ENCODE results near the gene ZNF860.
"Not testable (repeated sequence)": the region's sequence is repeated elsewhere in the genome, so short reads cannot be mapped to it uniquely, and the experiment has no call there.

Gene ZNF860

DNA sequence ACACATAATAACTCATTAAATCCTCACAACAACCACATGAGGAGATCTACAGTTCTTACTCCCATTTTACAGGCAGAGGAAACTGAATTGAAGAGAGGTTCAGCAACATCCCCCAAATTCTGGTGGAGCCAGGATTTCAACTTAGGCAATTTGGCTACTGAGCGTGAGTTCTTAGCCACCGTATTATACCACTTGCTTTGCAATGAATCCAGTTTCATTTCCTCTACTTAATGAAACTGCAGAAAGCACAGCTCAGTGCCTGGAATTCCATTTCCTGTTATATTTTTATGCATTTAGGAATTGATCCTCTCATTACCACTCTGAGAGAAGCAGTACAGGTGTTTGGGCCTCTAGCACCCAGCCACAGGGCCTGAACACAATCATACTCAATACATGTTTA, 4.3 kb downstream of the ZNF860 start:
- DNase-seq, result no peak
- H3K36me3 ChIP-seq, result no peaks in the 10 kb centered on the region
- H3K27ac ChIP-seq, result no peak overlapping the region
- TF ChIP-seq, protein P1, sequence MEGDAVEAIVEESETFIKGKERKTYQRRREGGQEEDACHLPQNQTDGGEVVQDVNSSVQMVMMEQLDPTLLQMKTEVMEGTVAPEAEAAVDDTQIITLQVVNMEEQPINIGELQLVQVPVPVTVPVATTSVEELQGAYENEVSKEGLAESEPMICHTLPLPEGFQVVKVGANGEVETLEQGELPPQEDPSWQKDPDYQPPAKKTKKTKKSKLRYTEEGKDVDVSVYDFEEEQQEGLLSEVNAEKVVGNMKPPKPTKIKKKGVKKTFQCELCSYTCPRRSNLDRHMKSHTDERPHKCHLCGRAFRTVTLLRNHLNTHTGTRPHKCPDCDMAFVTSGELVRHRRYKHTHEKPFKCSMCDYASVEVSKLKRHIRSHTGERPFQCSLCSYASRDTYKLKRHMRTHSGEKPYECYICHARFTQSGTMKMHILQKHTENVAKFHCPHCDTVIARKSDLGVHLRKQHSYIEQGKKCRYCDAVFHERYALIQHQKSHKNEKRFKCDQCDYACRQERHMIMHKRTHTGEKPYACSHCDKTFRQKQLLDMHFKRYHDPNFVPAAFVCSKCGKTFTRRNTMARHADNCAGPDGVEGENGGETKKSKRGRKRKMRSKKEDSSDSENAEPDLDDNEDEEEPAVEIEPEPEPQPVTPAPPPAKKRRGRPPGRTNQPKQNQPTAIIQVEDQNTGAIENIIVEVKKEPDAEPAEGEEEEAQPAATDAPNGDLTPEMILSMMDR (IDR thresholded peaks at IDR 0.05; ENCODE audit: low read depth, low read length), result no peak
- H3K27me3 ChIP-seq (ENCODE audit: insufficient read depth, low read depth, severe bottlenecking), result no peaks in the 10 kb centered on the region
- no peak overlapping the region for H3K4me3 ChIP-seq (ENCODE audit: low read depth, low read length)
- H3K9me3 ChIP-seq (ENCODE audit: severe bottlenecking), result peaks cover 8% of the 10 kb centered on the region

DNA sequence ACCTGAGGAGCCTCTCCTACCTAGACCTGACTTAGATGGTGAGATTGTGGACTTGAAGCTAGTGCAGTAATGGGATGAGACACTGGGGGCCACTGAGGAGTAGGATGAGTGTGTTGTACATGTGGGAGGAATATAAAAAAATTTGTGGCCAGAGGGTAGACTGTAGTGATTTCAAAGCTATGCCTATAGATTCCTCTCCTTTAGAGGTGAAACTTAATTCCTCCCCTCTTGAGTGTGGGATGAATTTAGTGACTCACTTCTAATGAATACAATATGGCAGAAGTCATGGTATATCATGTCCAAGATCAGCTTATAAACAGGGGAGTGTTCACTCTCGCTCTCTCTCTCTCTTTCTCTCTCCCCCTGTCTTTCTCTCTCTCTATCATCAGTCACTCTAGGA, 6.7 kb downstream of the ZNF860 start:
- Histone ChIP-seq H3K36me3 (no peaks in the 10 kb centered on the region), H3K27ac (no peak overlapping the region), H3K27me3 (ENCODE audit: insufficient read depth, low read depth, severe bottlenecking) (no peaks in the 10 kb centered on the region), H3K9me3 (ENCODE audit: severe bottlenecking) (peaks cover 8% of the 10 kb centered on the region), H3K4me3 (ENCODE audit: low read depth, low read length) (no peak overlapping the region)
- TF ChIP-seq, protein P1 (IDR thresholded peaks at IDR 0.05; ENCODE audit: low read depth, low read length), result no peak
- DNase-seq, result no peak

DNA sequence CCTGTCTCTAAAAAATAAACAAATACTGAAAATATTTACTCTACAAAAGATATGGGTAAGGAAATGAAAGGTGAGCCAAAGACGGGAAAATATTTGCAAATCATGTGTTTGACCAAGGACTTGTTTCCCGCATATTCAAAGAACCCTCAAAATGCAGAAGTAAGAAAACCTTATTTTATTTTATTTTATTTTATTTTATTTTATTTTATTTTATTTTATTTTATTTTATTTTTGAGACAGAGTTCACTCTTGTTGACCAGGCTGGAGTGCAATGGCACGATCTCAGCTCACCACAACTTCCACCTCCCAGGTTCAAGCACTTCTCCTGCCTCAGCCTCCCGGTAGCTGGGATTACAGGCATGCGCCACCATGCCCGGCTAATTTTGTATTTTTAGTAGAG, 11.4 kb downstream of the ZNF860 start:
- H3K27ac ChIP-seq; H3K4me3 ChIP-seq (ENCODE audit: low read depth, low read length); H3K27me3 ChIP-seq (ENCODE audit: insufficient read depth, low read depth, severe bottlenecking); H3K36me3 ChIP-seq; DNase-seq: not testable (repeated sequence)
- H3K9me3 ChIP-seq (ENCODE audit: severe bottlenecking), result peaks cover 13% of the 10 kb centered on the region

DNA sequence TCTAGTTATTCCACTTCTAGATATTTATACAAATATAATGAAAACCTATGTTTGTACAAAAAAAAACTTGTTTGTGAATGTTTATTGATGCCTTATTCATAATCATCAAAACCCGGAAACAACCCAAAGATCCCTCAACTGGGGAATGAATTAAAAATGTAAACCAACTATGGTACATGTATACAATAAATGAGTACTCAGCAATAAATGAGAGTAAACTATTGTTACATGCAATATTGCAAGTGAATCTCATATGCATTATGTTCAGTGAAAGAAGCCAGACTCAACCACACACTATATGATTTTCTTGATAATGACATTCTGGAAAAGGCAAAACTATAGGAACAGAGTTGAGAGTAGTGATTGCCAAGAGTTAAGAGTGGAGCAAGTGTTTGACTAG, 12.3 kb downstream of the ZNF860 start:
- H3K4me3 ChIP-seq (ENCODE audit: low read depth, low read length), result no peak overlapping the region
- no peaks in the 10 kb centered on the region for H3K36me3 ChIP-seq
- H3K27me3 ChIP-seq (ENCODE audit: insufficient read depth, low read depth, severe bottlenecking), result no peaks in the 10 kb centered on the region
- DNase-seq, result no peak
- peaks cover 13% of the 10 kb centered on the region for H3K9me3 ChIP-seq (ENCODE audit: severe bottlenecking)
- no peak overlapping the region for H3K27ac ChIP-seq
- TF ChIP-seq, protein P1 (IDR thresholded peaks at IDR 0.05; ENCODE audit: low read depth, low read length), result no peak

DNA sequence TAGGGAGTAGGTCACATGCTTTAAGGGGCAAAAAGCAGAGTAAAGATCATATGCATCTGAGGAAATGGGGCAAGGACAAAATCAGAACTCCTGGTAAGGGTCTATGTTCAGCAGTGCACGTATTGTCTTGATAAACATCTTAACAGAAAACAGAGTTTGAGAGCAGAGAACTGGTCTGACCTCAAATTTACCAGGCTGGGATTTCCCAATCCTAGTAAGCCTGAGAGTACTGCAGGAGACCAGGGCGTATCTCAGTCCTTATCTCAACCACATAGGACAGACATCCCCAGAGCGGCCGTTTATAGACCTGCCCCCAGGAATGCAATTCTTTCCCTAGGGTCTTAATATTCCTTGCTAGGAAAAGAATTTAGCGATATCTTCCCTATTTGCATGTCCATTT, 13.5 kb downstream of the ZNF860 start:
- not testable (repeated sequence) for H3K27me3 ChIP-seq (ENCODE audit: insufficient read depth, low read depth, severe bottlenecking); H3K36me3 ChIP-seq; H3K27ac ChIP-seq; H3K4me3 ChIP-seq (ENCODE audit: low read depth, low read length); DNase-seq
- peaks cover 13% of the 10 kb centered on the region for H3K9me3 ChIP-seq (ENCODE audit: severe bottlenecking)

DNA sequence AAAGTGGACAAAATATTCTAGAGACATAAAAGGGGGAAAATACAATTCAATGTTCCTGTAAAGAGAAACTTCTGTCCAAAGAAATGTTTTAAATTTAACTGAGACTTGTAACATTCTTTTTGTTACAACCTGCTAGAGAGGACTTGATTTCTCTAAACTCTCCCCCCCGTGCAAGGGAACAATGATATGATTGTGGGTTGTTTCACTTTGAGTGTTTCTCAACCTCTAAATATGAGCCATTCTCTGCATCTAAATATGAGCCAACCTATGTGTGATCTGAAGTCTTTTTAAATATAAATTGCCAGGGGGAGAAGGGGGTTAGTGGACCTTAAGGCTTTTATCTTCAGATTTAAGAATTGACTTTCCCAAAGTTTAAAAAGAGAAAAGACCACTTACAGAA, 14.6 kb downstream of the ZNF860 start:
- H3K36me3 ChIP-seq, result no peaks in the 10 kb centered on the region
- H3K27me3 ChIP-seq (ENCODE audit: insufficient read depth, low read depth, severe bottlenecking), result no peaks in the 10 kb centered on the region
- TF ChIP-seq, protein P1 (IDR thresholded peaks at IDR 0.05; ENCODE audit: low read depth, low read length), result no peak
- no peak overlapping the region for H3K4me3 ChIP-seq (ENCODE audit: low read depth, low read length)
- peaks cover 5% of the 10 kb centered on the region for H3K9me3 ChIP-seq (ENCODE audit: severe bottlenecking)
- no peak for DNase-seq
- H3K27ac ChIP-seq, result no peak overlapping the region

DNA sequence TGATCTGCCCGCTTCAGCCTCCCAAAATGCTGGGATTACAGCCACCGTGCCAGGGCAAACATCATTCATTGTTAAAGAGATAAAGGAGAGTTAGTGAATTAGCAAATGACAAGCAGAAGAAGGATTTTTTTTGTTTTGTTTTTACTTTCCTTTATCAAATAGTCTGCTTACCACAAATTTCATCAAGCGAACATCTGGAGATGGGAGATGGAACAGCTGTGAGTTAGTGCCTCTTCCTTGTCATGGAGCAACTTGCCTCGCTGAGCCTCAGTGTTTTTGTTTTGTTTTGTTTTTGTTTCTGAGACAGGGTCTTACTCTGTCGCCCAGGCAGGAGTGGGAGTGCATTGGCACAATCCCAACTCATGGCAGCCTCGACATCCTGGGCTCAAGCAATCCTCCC, 15.9 kb downstream of the ZNF860 start:
- Histone ChIP-seq H3K36me3 (no peaks in the 10 kb centered on the region), H3K27me3 (ENCODE audit: insufficient read depth, low read depth, severe bottlenecking) (no peaks in the 10 kb centered on the region), H3K4me3 (ENCODE audit: low read depth, low read length) (no peak overlapping the region), H3K9me3 (ENCODE audit: severe bottlenecking) (peaks cover 5% of the 10 kb centered on the region), H3K27ac (no peak overlapping the region)
- TF ChIP-seq, protein P1 (IDR thresholded peaks at IDR 0.05; ENCODE audit: low read depth, low read length), result no peak
- DNase-seq, result no peak

Data from WERI-Rb-1 (cell line).